ENCODE data around the gene NPL.

NPL gene

GRCh38 chr1:182855911-182856310 lies 66.3 kb downstream of the NPL start:
- ChIA-PET POLR2A (no interaction called here), CTCF (interaction anchor here (0.7 kb wide), 1 partner anchor 736 kb away, joined by 5 read pairs; no protein-coding TSS in a partner anchor)
- no peak for DNase-seq (ENCODE audit: extremely low spot score)
- TF ChIP-seq NFRKB (IDR thresholded peaks at IDR 0.05) (no peak), SUZ12 (IDR thresholded peaks at IDR 0.05) (no peak), ZNF384 (IDR thresholded peaks at IDR 0.05) (no peak), FOXA1 (IDR thresholded peaks at IDR 0.05) (no peak), PKNOX1 (IDR thresholded peaks at IDR 0.05) (no peak), FOXK2 (IDR thresholded peaks at IDR 0.05) (no peak), L3MBTL2 (conservative IDR thresholded peaks at IDR 0.05) (no peak), ARNT (IDR thresholded peaks at IDR 0.05) (no peak), HDGF (IDR thresholded peaks at IDR 0.05; ENCODE audit: borderline replicate concordance) (no peak), LEF1 (IDR thresholded peaks at IDR 0.05; ENCODE audit: borderline replicate concordance) (no peak)

- DNase-seq (ENCODE audit: extremely low spot score), result no peak
- TF ChIP-seq SP1 (IDR thresholded peaks at IDR 0.05), result no peak
- no peak for TF ChIP-seq FOXA1 (IDR thresholded peaks at IDR 0.05)
- no peak for TF ChIP-seq TARDBP (IDR thresholded peaks at IDR 0.05)
- no peak for TF ChIP-seq FOXM1 (IDR thresholded peaks at IDR 0.05; ENCODE audit: borderline replicate concordance)
- no peak for TF ChIP-seq HDGF (IDR thresholded peaks at IDR 0.05; ENCODE audit: borderline replicate concordance)
- TF ChIP-seq NFRKB (IDR thresholded peaks at IDR 0.05), result no peak
- no peak for TF ChIP-seq SUZ12 (IDR thresholded peaks at IDR 0.05)
- no peak for TF ChIP-seq BHLHE40 (IDR thresholded peaks at IDR 0.05; ENCODE audit: borderline replicate concordance)
- no peak for TF ChIP-seq PKNOX1 (IDR thresholded peaks at IDR 0.05)
- TF ChIP-seq ELF4 (IDR thresholded peaks at IDR 0.05), result no peak
- no peak for TF ChIP-seq FOXK2 (IDR thresholded peaks at IDR 0.05)
- no peak for TF ChIP-seq CTBP1 (IDR thresholded peaks at IDR 0.05; ENCODE audit: borderline replicate concordance)
- TF ChIP-seq ZNF384 (IDR thresholded peaks at IDR 0.05), result no peak
- TF ChIP-seq L3MBTL2 (conservative IDR thresholded peaks at IDR 0.05), result no peak
- TF ChIP-seq LEF1 (IDR thresholded peaks at IDR 0.05; ENCODE audit: borderline replicate concordance), result no peak
- POLR2A ChIA-PET, result no interaction called here
- CTCF ChIA-PET, result no interaction called here
Measured at GRCh38 chr1:182857212-182857611, 67.6 kb downstream of the NPL start.

GRCh38 chr1:182860658-182861057 lies 71.1 kb downstream of the NPL start:
- no peak for DNase-seq (ENCODE audit: extremely low spot score)
- ChIA-PET POLR2A (no interaction called here), CTCF (no interaction called here)
- TF ChIP-seq CTBP1 (IDR thresholded peaks at IDR 0.05; ENCODE audit: borderline replicate concordance) (no peak), NFRKB (IDR thresholded peaks at IDR 0.05) (no peak), LEF1 (IDR thresholded peaks at IDR 0.05; ENCODE audit: borderline replicate concordance) (no peak), PKNOX1 (IDR thresholded peaks at IDR 0.05) (no peak), ARNT (IDR thresholded peaks at IDR 0.05) (no peak)

- CTCF ChIA-PET, result no interaction called here
- POLR2A ChIA-PET, result no interaction called here
- TF ChIP-seq ELF4 (IDR thresholded peaks at IDR 0.05) (no peak), ARNT (IDR thresholded peaks at IDR 0.05) (no peak), CTBP1 (IDR thresholded peaks at IDR 0.05; ENCODE audit: borderline replicate concordance) (no peak), FOXK2 (IDR thresholded peaks at IDR 0.05) (no peak)
- no peak for DNase-seq (ENCODE audit: extremely low spot score)
Measured at GRCh38 chr1:182861994-182862393, 72.4 kb downstream of the NPL start.

GRCh38 chr1:182862827-182863226 lies 73.3 kb downstream of the NPL start:
- POLR2A ChIA-PET, result no interaction called here
- no peak for TF ChIP-seq LEF1 (IDR thresholded peaks at IDR 0.05; ENCODE audit: borderline replicate concordance)
- TF ChIP-seq ARNT (IDR thresholded peaks at IDR 0.05), result no peak
- TF ChIP-seq SP1 (IDR thresholded peaks at IDR 0.05), result no peak
- TF ChIP-seq TARDBP (IDR thresholded peaks at IDR 0.05), result no peak
- no peak for TF ChIP-seq ELF4 (IDR thresholded peaks at IDR 0.05)
- no peak for TF ChIP-seq FOXK2 (IDR thresholded peaks at IDR 0.05)
- TF ChIP-seq L3MBTL2 (conservative IDR thresholded peaks at IDR 0.05), result no peak
- no peak for TF ChIP-seq NFRKB (IDR thresholded peaks at IDR 0.05)
- no peak for TF ChIP-seq CTBP1 (IDR thresholded peaks at IDR 0.05; ENCODE audit: borderline replicate concordance)
- no peak for TF ChIP-seq PKNOX1 (IDR thresholded peaks at IDR 0.05)
- TF ChIP-seq FOXA1 (IDR thresholded peaks at IDR 0.05), result no peak
- no peak for TF ChIP-seq BHLHE40 (IDR thresholded peaks at IDR 0.05; ENCODE audit: borderline replicate concordance)
- TF ChIP-seq ZNF384 (IDR thresholded peaks at IDR 0.05), result no peak
- CTCF ChIA-PET, result no interaction called here
- DNase-seq (ENCODE audit: extremely low spot score), result no peak

- POLR2A ChIA-PET, result no interaction called here
- no peak for DNase-seq (ENCODE audit: extremely low spot score)
- CTCF ChIA-PET, result no interaction called here
- TF ChIP-seq FOXM1 (IDR thresholded peaks at IDR 0.05; ENCODE audit: borderline replicate concordance), result no peak
- TF ChIP-seq FOXK2 (IDR thresholded peaks at IDR 0.05), result no peak
- no peak for TF ChIP-seq BHLHE40 (IDR thresholded peaks at IDR 0.05; ENCODE audit: borderline replicate concordance)
- TF ChIP-seq ARNT (IDR thresholded peaks at IDR 0.05), result no peak
- TF ChIP-seq FOXA1 (IDR thresholded peaks at IDR 0.05), result no peak
- no peak for TF ChIP-seq HDGF (IDR thresholded peaks at IDR 0.05; ENCODE audit: borderline replicate concordance)
- no peak for TF ChIP-seq PKNOX1 (IDR thresholded peaks at IDR 0.05)
Measured at GRCh38 chr1:182863940-182864339, 74.4 kb downstream of the NPL start.
